ENCODE measurements around the gene BCLAF1.

DNA sequence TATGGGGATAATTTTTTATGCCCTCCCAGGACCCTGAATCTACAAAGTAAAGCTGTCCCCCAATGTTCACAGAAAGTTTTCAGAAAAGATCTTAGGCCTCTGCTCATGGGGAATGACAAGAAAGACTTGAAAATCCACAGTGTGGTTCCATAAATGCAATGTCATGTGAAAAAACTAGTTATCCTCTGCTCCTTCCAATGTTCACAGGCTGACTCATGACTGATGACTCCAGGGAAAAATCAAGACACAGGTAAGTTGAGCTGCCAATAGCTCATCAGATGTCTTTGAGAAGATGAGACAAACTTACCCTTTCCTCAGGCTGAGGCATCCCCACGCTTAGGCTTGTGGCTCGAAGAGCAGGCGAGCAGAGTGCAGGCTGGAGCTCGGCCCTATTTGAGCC is 14.8 kb upstream of the BCLAF1 start:
- TF ChIP-seq CTCF (IDR thresholded peaks at IDR 0.05): no peak
- no peak for TF ChIP-seq POLR2A (IDR thresholded peaks at IDR 0.05)
